Lung (tissue), 12 donors: ENCODE results near the gene MSMB. TPM values are rescaled to one million over a fixed set of nuclear protein-coding genes. Genes with fewer than 3 reads are reported as not detected.

Experiments
- ATAC-seq: fragments of 200-7000 bp; cut with Tn5 transposase; one replicate; pipeline ENCODE4 v1.9.1; 2020; ENCODE audit warnings: moderate number of reproducible peaks; ENCODE audit not compliant: insufficient read depth, low FRiP score
- DNase-seq, 3 donors: peaks; one replicate each; pipeline ENCODE4 v3.0.0-alpha.2; 2013 to 2017
- H3K27ac ChIP-seq, 2 donors: one replicate each; pipeline ENCODE4 v1.5.1; 2013; ENCODE audit warnings: mild to moderate bottlenecking in 2 of 2, moderate library complexity in 2 of 2, control low read depth in 1 of 2, inconsistent platforms in 1 of 2, low read depth in 1 of 2, low read length in 1 of 2
- H3K27me3 ChIP-seq, 3 donors: one replicate each; pipeline ENCODE4 v1.5.1; 2013; ENCODE audit warnings: low read length in 2 of 3; ENCODE audit not compliant: control insufficient read depth in 3 of 3, insufficient read depth in 3 of 3
- H3K36me3 ChIP-seq, 4 donors: one replicate each; pipeline ENCODE4 v1.5.1; 2013; ENCODE audit warnings: low read length in 4 of 4, mild to moderate bottlenecking in 1 of 4, moderate library complexity in 1 of 4; ENCODE audit not compliant: control insufficient read depth in 4 of 4, insufficient read depth in 4 of 4
- H3K4me1 ChIP-seq, 5 donors: one replicate each; pipeline ENCODE4 v1.5.1; 2013; ENCODE audit warnings: low read length in 5 of 5, mild to moderate bottlenecking in 2 of 5, moderate library complexity in 1 of 5; ENCODE audit not compliant: control insufficient read depth in 5 of 5, insufficient read depth in 5 of 5
- H3K4me3 ChIP-seq: one replicate; pipeline ENCODE4 v1.5.1; 2013; ENCODE audit warnings: mild to moderate bottlenecking, control low read depth, moderate library complexity
- H3K9ac ChIP-seq, 2 donors: one replicate each; pipeline ENCODE4 v1.5.1; 2013; ENCODE audit warnings: low read length in 2 of 2, control low read depth in 1 of 2; ENCODE audit not compliant: insufficient read depth in 1 of 2
- H3K9me3 ChIP-seq, 4 donors: one replicate each; pipeline ENCODE4 v1.5.1; 2013; ENCODE audit warnings: low read length in 3 of 4, mild to moderate bottlenecking in 1 of 4, moderate library complexity in 1 of 4; ENCODE audit not compliant: control insufficient read depth in 4 of 4, insufficient read depth in 3 of 4
- CTCF ChIP-seq: IDR thresholded peaks from 2 replicates; pipeline ENCODE4 v1.5.1; 2012; ENCODE audit warnings: mild to moderate bottlenecking; ENCODE audit errors: control extremely low read depth, extremely low read depth
- WGBS, 2 donors: extraction: QIAGEN DNeasy Blood & Tissue Kit; methylation state at CpG; one replicate each; pipeline ENCODE4 v1.1.7; 2013; 5-methylcytosine and 5-hydroxymethylcytosine counted together
- polyA plus RNA-seq, 2 donors: library from polyadenylated mRNA; stranded (reverse); fragments of 200-250 nt; gene quantifications; one replicate each; pipeline ENCODE4 v1.2.1, GENCODE V29; 2013
- total RNA-seq, 2 donors: library from RNA; depleted of rRNA in 1 of 2; stranded (reverse); fragments of >200 nt in 1 of 2; gene quantifications; one replicate each; pipeline ENCODE4 v1.2.1, GENCODE V29; 2014 to 2021
- donor health status: control.
- donor health status: control.
- donor health status: Bipolar disorder and iron deficiency.
- donor health status: healthy.
- donor health status: DM: yes; HTN: yes; CAD: no.

The MSMB gene
- total and polyA plus RNA-seq, 4 donors, result 0.64 to 62.7 (median 18.5) TPM; not detected in 1

DNA sequence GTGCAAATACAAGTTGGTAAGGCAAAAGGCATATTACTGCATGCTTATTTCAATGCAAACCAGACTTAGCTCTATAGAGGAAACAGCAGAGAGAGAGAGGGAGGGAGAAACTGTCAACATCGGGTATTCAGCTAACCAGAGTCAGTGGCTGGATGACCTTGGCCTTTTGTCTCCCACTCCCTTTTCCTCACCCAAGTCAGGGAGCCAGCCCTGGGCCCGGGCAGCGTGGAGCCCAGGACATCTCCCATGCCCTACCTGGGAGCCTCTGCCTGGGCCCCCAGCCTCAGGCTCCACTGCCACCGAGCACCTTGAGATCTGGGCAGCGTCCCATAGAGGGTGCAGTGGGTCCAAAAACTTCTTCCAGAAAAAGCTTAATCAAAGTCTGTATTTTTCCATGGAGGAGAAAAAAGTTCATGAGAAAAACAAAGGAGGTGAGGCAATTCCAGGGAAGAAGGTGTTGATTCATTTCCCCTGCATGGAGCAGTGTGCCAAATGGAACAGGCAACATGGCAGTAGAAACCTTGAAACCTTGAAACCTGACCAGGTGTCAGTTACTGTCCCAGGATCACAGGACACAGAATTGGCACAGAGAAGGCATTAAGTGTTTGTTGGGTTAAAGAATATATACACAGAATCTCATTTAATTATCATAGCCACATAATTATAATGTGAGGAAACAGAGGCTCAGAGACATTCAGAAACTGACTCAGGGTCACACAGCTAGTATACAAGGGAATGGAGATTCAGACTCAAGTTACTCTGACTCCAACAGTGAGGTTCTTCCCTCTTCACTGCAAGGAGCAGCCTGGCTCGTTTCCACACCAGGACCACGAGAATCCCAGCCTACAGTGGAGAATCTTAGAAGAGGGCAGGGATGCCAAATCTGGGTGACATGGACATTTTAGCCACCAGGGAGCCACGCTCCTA lies 9.9 kb downstream of the MSMB start:
- ATAC-seq (no peak), DNase-seq (no peak)
- TF ChIP-seq CTCF, result no peak
- 61 to 67% methylated on average over 8 of the region's 8 CpGs for WGBS, 2 donors
- Histone ChIP-seq H3K36me3 (no peaks in the 10 kb centered on the region), H3K27me3 (no peaks in the 10 kb centered on the region), H3K9me3 (no peaks in the 10 kb centered on the region), H3K4me3 (no peak overlapping the region), H3K27ac (no peak overlapping the region), H3K4me1 (peaks cover 0 to 2% (median 0%) of the 10 kb centered on the region in 5 donors), H3K9ac (no peak overlapping the region)

- Histone ChIP-seq H3K36me3 (no peaks in the 10 kb centered on the region), H3K27me3 (no peaks in the 10 kb centered on the region), H3K4me3 (no peak overlapping the region), H3K9me3 (no peaks in the 10 kb centered on the region), H3K27ac (no peak overlapping the region), H3K4me1 (peaks cover 2 to 15% (median 8%) of the 10 kb centered on the region in 5 donors), H3K9ac (no peak overlapping the region)
- DNase-seq (no peak), ATAC-seq (no peak)
- no peak for TF ChIP-seq CTCF
These were observed 12.5 kb downstream of the MSMB start for GRCh38 chr10:46033602-46034011.

DNA sequence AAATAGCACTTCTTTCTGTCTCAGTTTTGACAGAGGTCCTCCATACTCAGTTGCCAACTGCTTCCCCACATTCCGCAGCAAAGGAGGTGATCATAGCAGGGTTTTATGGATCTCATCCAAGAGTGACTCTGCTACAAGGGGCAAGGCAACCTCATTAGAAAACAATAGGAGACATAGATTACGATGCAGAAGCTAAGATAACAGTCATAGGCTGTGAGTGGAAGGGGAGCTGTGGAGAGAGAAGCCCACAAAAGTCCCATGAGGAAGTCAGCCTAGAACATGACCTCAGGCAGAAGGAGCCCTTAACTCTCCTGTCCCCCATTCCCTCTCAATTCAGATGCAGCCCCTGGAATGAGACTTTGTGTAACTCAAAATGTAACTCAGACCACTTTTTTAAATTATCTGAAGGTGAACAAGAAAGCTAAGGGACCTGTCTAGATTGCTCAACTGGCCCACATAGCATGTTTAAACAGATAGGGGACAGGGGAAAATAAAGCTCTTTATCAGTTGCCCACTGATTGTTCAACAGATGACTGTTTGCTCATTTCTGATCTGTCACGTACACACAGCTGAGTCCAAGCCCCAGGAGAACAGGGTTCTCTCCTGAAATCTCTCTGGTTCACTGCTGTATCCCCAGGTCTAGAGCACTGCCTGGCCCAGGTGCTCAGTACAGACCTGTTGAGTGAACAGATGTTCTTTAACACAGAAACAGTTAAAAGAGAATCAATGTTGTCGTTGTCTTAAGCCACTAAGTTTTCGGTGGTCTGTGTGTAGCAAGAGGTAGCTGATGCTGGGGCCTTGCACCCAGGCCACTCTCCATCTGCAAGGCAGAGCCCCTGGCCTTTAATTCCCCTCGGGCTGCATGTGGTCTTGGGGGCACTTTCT lies 14.2 kb downstream of the MSMB start:
- TF ChIP-seq CTCF, result no peak
- no peaks in the 10 kb centered on the region for H3K27me3 ChIP-seq
- no peak overlapping the region for H3K27ac ChIP-seq
- no peak overlapping the region for H3K9ac ChIP-seq
- ATAC-seq (no peak), DNase-seq (no peak)
- H3K36me3 ChIP-seq, result no peaks in the 10 kb centered on the region
- no peak overlapping the region for H3K4me3 ChIP-seq
- 67 to 76% methylated on average over 6 of the region's 6 CpGs for WGBS, 2 donors
- peaks cover 2 to 21% (median 13%) of the 10 kb centered on the region in 5 donors for H3K4me1 ChIP-seq
- no peaks in the 10 kb centered on the region for H3K9me3 ChIP-seq
